Measurements from ENCODE around the gene ZNF232.
"Not testable (repeated sequence)": the region's sequence is repeated elsewhere in the genome, so short reads cannot be mapped to it uniquely, and the experiment has no call there.

The ZNF232 gene

GRCh38 chr17:5126719-5127488 is 15.2 kb upstream of the ZNF232 start:
- H3K4me3 ChIP-seq (ENCODE audit: severe bottlenecking), result no peak overlapping the region
- ATAC-seq (ENCODE audit: low read depth), result no peak
- H3K4me1 ChIP-seq (ENCODE audit: insufficient read depth, poor library complexity, severe bottlenecking), result no peaks in the 10 kb centered on the region
- no peak for DNase-seq (ENCODE audit: low spot score)
- peaks cover 8% of the 10 kb centered on the region for H3K27me3 ChIP-seq (ENCODE audit: insufficient read depth, poor library complexity, severe bottlenecking)
- H3K36me3 ChIP-seq (ENCODE audit: low read depth), result no peaks in the 10 kb centered on the region
- TF ChIP-seq CTCF (IDR thresholded peaks at IDR 0.05; ENCODE audit: poor library complexity, severe bottlenecking), result no peak
- H3K9me3 ChIP-seq (ENCODE audit: severe bottlenecking), result no peaks in the 10 kb centered on the region
- no peak overlapping the region for H3K27ac ChIP-seq (ENCODE audit: poor library complexity, severe bottlenecking)

DNA sequence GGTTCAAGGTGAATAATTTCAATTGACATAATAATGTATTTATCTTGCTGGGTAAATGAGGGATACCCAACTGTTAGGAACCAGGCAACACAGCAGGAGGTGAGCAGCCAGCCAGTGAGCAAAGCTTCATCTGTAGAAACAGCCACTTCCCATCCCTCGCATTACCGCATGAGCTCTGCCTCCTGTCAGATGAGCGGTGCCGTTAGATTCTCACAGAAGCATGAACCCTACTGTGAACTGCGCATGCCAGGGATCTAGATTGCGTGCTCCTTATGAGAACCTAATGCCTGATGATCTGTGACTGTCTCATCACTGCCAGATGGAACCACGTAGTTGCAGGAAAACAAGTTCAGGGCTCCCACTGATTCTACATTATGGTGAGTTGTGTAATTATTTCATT is 13.2 kb upstream of the ZNF232 start:
- not testable (repeated sequence) for H3K4me1 ChIP-seq (ENCODE audit: insufficient read depth, poor library complexity, severe bottlenecking); H3K27me3 ChIP-seq (ENCODE audit: insufficient read depth, poor library complexity, severe bottlenecking); H3K9me3 ChIP-seq (ENCODE audit: severe bottlenecking); H3K4me3 ChIP-seq (ENCODE audit: severe bottlenecking); H3K36me3 ChIP-seq (ENCODE audit: low read depth); H3K27ac ChIP-seq (ENCODE audit: poor library complexity, severe bottlenecking); DNase-seq (ENCODE audit: low spot score); ATAC-seq (ENCODE audit: low read depth)

DNA sequence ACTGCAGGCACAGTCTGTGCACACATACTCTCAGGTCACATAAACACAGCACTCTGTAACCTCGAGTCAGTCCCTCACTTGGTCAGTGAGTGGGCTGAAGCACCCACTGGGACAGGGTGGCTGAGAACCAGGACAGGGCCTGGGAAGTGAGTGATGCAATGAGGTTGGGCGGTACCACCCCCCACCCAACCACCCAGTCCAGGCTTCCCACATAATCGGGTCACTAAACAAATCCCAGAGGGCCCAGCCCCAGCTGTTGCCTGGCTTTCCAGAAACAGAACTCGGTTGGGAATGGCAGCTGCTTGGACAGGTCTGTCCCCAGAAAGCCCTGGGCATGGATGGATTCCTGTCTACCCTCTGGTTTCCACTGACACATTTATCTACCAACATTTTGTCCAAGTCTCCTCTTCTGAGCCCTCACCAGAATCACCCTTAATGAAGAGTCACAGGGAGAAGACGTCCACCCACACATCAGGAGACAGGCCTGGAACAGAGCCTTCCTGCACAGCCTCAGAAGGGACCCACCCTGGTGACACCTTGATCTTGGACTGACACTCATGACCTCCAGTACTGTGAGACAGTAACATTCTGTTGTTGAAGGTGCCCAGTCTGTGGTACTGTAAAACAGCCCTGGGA is 12.6 kb upstream of the ZNF232 start:
- not testable (repeated sequence) for ATAC-seq (ENCODE audit: low read depth)
- DNase-seq (ENCODE audit: low spot score), result peak; percentile 15

DNA sequence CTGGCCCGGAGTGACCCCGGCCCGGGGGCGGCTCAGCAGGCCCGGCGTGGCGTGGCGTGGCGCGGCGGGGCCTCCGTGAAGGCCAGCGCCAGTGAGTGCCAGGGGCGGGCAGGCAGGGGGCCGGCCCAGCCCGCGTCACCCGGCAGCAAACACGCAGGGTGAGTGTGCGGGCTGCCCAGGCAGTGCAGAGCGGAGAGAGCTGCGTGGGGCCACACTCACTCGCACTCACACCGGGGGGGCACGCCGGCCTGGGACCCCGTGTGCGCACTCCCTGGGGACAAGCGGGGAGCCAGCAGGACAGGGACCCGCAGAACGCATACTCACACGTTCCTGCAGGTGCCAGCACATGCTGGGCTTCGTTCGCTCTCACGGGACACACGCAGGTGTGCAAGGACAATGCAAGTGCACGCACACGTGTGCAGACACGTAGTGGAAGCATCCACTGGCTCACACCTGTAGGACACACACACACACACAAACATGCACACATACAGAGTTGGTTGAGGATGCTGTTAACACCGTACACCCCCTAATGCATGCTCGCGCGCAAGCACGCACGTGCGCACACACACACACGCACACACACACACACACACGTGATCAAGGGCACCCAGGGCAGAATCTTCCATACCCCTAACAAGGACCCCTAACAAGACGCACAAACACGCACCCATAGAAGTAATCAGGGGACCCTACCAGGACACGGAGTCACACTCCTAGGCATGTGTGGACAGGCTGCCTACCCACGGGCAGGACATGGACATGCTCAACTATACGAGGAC is 11.9 kb upstream of the ZNF232 start:
- Histone ChIP-seq H3K4me3 (ENCODE audit: severe bottlenecking) (no peak overlapping the region), H3K4me1 (ENCODE audit: insufficient read depth, poor library complexity, severe bottlenecking) (no peaks in the 10 kb centered on the region)
- ATAC-seq (ENCODE audit: low read depth), result no peak

More for the DNA sequence above, 12.6 kb upstream of the ZNF232 start:
- H3K36me3 ChIP-seq (ENCODE audit: low read depth); H3K9me3 ChIP-seq (ENCODE audit: severe bottlenecking); H3K27me3 ChIP-seq (ENCODE audit: insufficient read depth, poor library complexity, severe bottlenecking); H3K4me1 ChIP-seq (ENCODE audit: insufficient read depth, poor library complexity, severe bottlenecking); H3K27ac ChIP-seq (ENCODE audit: poor library complexity, severe bottlenecking); H3K4me3 ChIP-seq (ENCODE audit: severe bottlenecking): not testable (repeated sequence)

DNA sequence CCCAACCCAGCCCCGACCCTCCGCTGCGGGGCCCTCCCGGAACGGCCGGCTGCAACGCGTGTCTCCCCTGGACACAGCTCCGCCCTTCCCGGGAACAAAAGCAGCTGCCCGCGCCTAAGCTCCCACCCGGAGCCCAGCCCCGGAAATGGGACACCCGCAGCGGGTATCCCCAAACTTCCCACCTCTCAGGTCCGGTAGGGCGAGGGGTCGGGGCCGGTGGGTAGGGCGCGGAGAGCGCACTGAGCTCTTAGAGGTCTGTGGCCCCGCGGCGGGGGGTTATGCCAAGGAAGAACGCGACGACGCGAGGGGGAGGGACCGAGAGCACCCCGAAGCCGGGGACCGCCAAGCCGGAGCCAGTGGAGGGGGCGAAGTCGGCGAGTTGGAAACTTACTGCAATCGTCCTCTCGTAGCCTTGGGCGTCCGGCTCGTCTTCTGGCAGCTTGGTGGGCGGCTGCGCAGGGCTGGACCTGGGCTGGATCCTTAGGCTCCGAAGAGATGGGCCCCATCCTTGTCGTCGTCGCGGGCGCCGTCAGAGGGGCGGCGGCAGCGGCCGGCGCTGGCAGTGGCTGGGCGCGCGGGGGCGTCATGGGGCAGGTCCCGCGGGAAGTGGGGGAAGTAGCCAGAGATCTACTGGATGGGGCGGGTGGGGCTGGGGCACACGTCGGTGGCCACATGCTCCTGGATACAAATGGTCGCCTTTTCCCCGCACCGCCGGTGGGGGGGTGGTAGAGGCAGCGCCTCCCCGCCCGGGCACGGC is 11.1 kb upstream of the ZNF232 start:
- Histone ChIP-seq H3K36me3 (ENCODE audit: low read depth) (no peaks in the 10 kb centered on the region), H3K4me3 (ENCODE audit: severe bottlenecking) (peak overlapping the region; percentile 20), H3K4me1 (ENCODE audit: insufficient read depth, poor library complexity, severe bottlenecking) (no peaks in the 10 kb centered on the region), H3K27ac (ENCODE audit: poor library complexity, severe bottlenecking) (no peak overlapping the region), H3K27me3 (ENCODE audit: insufficient read depth, poor library complexity, severe bottlenecking) (peaks cover 10% of the 10 kb centered on the region), H3K9me3 (ENCODE audit: severe bottlenecking) (no peaks in the 10 kb centered on the region)
- no peak for TF ChIP-seq CTCF (IDR thresholded peaks at IDR 0.05; ENCODE audit: poor library complexity, severe bottlenecking)
- DNase-seq (ENCODE audit: low spot score) (peak; percentile 34), ATAC-seq (ENCODE audit: low read depth) (peak; percentile 23; the same call in 1 of the 3 replicates)

More for the DNA sequence above, 11.9 kb upstream of the ZNF232 start:
- Histone ChIP-seq H3K36me3 (ENCODE audit: low read depth) (no peaks in the 10 kb centered on the region), H3K9me3 (ENCODE audit: severe bottlenecking) (no peaks in the 10 kb centered on the region), H3K27ac (ENCODE audit: poor library complexity, severe bottlenecking) (no peak overlapping the region), H3K27me3 (ENCODE audit: insufficient read depth, poor library complexity, severe bottlenecking) (peaks cover 8% of the 10 kb centered on the region)
- TF ChIP-seq CTCF (IDR thresholded peaks at IDR 0.05; ENCODE audit: poor library complexity, severe bottlenecking), result no peak
- peak; percentile 34 for DNase-seq (ENCODE audit: low spot score)

DNA sequence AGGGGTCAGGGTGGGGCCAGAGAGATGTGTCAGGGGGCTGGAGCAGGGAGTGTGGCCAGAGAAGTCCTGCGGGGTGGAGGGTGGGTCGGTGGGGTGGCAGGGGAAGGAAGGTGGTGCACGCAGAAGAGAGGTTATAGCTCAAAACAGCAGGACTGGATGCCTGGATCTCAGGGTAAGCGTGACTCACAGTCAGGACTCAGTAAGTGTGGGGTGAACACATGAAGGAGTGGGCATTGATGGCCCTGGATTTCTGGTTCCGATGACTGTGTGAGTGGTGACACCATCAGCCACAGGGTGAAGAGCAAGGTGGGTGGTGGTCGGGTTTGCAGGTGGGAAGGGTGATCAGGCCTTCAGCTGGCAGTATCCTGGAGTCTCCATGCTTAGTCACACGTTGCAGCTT is 10.4 kb upstream of the ZNF232 start:
- H3K36me3 ChIP-seq (ENCODE audit: low read depth); H3K27ac ChIP-seq (ENCODE audit: poor library complexity, severe bottlenecking); H3K9me3 ChIP-seq (ENCODE audit: severe bottlenecking); ATAC-seq (ENCODE audit: low read depth); H3K4me3 ChIP-seq (ENCODE audit: severe bottlenecking); H3K4me1 ChIP-seq (ENCODE audit: insufficient read depth, poor library complexity, severe bottlenecking): not testable (repeated sequence)
- peak; percentile 23 for DNase-seq (ENCODE audit: low spot score)
- peaks cover 11% of the 10 kb centered on the region for H3K27me3 ChIP-seq (ENCODE audit: insufficient read depth, poor library complexity, severe bottlenecking)
